SK-N-SH (cell line): ENCODE measurements around the gene LRRC43. TPM values are rescaled to one million over a fixed set of nuclear protein-coding genes. Genes with fewer than 3 reads are reported as not detected.

ENCODE experiments used
- CTCF ChIA-PET: fragments of 300-600, 350-600 bp; formaldehyde crosslinking; extraction: SDS; loops from one replicate; lab custom pipeline; 2021; lab: Yijun Ruan, JAX
- POLR2A ChIA-PET: fragments of 350-600 bp; sonication (Branson Sonifier 250); formaldehyde crosslinking; extraction: SDS; loops from one replicate; lab custom pipeline; 2020; ENCODE audit warnings: antibody characterized with exemption, inconsistent platforms; lab: Yijun Ruan, JAX
- DNase-seq: peaks from one replicate; pipeline ENCODE4 v3.0.0; 2012
- H2AFZ ChIP-seq: fragments of 200-600 bp; sonication (generic); 2 replicates; pipeline ENCODE4 v1.8.1; 2016; ENCODE audit warnings: antibody characterized with exemption, mild to moderate bottlenecking, low read depth
- H3F3A ChIP-seq: fragments of 200-600 bp; sonication (generic); replicated peaks from 2 replicates; pipeline ENCODE3; 2016; ENCODE audit warnings: antibody characterized with exemption, mild to moderate bottlenecking; ENCODE audit not compliant: insufficient read depth
- H3K27ac ChIP-seq, 2 experiments: fragments of 200-500 bp in 1 of 2; fragments of 200-600 bp in 1 of 2; sonication (Bioruptor generic) in 1 of 2; sonication (generic), shearing (Covaris generic) in 1 of 2; 2 replicates each; pipeline versions ENCODE4 v1.5.1 to v1.6.1; 2014 to 2016; ENCODE audit warnings: low read depth in 2 of 2, inconsistent platforms in 1 of 2, low read length in 1 of 2, mild to moderate bottlenecking in 1 of 2, mixed read lengths in 1 of 2
- H3K27me3 ChIP-seq: fragments of 200-600 bp; sonication (generic), shearing (Covaris generic); 2 replicates; pipeline ENCODE4 v1.6.1; 2016; ENCODE audit warnings: mixed run types; ENCODE audit not compliant: insufficient read depth
- H3K36me3 ChIP-seq, 2 experiments: fragments of 200-500 bp in 1 of 2; fragments of 200-600 bp in 1 of 2; sonication (Bioruptor generic) in 1 of 2; sonication (generic) in 1 of 2; replicated peaks in 1 of 2; 2 replicates each; pipeline versions ENCODE3 to v1.5.1; 2014 to 2016; ENCODE audit warnings: low read length in 1 of 2, mild to moderate bottlenecking in 1 of 2; ENCODE audit not compliant: insufficient read depth in 2 of 2, control insufficient read depth in 1 of 2
- H3K4me1 ChIP-seq, 2 experiments: fragments of 200-500 bp in 1 of 2; fragments of 200-600 bp in 1 of 2; sonication (Bioruptor generic) in 1 of 2; sonication (generic), shearing (Covaris generic) in 1 of 2; 2 replicates each; pipeline versions ENCODE4 v1.5.1 to v1.6.1; 2014 to 2016; ENCODE audit warnings: low read depth in 1 of 2, low read length in 1 of 2, mixed run types in 1 of 2; ENCODE audit not compliant: insufficient read depth in 2 of 2, control insufficient read depth in 1 of 2
- H3K4me2 ChIP-seq: fragments of 200-600 bp; sonication (generic), shearing (Covaris generic); 2 replicates; pipeline ENCODE4 v1.6.1; 2017; ENCODE audit warnings: mixed run types
- H3K4me3 ChIP-seq, 2 experiments: fragments of 200-500 bp in 1 of 2; fragments of 200-600 bp in 1 of 2; sonication (Bioruptor generic) in 1 of 2; sonication (generic), shearing (Covaris generic) in 1 of 2; 2 replicates each; pipeline versions ENCODE4 v1.5.1 to v1.8.1; 2014 to 2016; ENCODE audit warnings: low read depth in 2 of 2, inconsistent platforms in 1 of 2, low read length in 1 of 2, mild to moderate bottlenecking in 1 of 2, mixed read lengths in 1 of 2, moderate library complexity in 1 of 2
- H3K79me2 ChIP-seq: fragments of 200-600 bp; sonication (generic); 2 replicates; pipeline ENCODE4 v1.8.1; 2017; ENCODE audit warnings: mild to moderate bottlenecking; ENCODE audit not compliant: insufficient read depth
- H3K9ac ChIP-seq: fragments of 200-600 bp; sonication (generic); 2 replicates; pipeline ENCODE4 v1.6.1; 2017; ENCODE audit warnings: mixed run types
- H3K9me2 ChIP-seq: fragments of 200-600 bp; sonication (generic); 2 replicates; pipeline ENCODE4 v1.6.1; 2017; ENCODE audit warnings: mixed run types
- H3K9me3 ChIP-seq: fragments of 200-600 bp; sonication (generic); 2 replicates; pipeline ENCODE4 v1.6.1; 2017; ENCODE audit warnings: mixed run types, mild to moderate bottlenecking, moderate library complexity
- H4K20me1 ChIP-seq: fragments of 200-600 bp; sonication (generic); 2 replicates; pipeline ENCODE4 v1.6.1; 2017; ENCODE audit warnings: mild to moderate bottlenecking, mixed run types; ENCODE audit not compliant: insufficient read depth
- CTCF ChIP-seq: fragments of 200-600 bp; sonication (generic); IDR thresholded peaks from 2 replicates; pipeline ENCODE4 v1.6.1; 2017; ENCODE audit warnings: antibody characterized with exemption, mild to moderate bottlenecking, moderate library complexity
- ELF1 ChIP-seq: IDR thresholded peaks from 2 replicates; pipeline ENCODE4 v1.4.0; 2012
- EP300 ChIP-seq, 2 experiments: IDR thresholded peaks; 2 replicates each; pipeline versions ENCODE4 v1.4.0 to v1.6.1; 2012; ENCODE audit warnings: borderline replicate concordance in 1 of 2, low read depth in 1 of 2, low read length in 1 of 2
- EZH2phosphoT487 ChIP-seq: fragments of 200-600 bp; sonication (generic); IDR thresholded peaks from 2 replicates; pipeline ENCODE4 v1.6.1; 2017; ENCODE audit warnings: low read depth, mixed run types, mild to moderate bottlenecking, antibody characterized with exemption, moderate library complexity, borderline replicate concordance
- GABPA ChIP-seq: IDR thresholded peaks from 2 replicates; pipeline ENCODE4 v1.4.0; 2012; ENCODE audit warnings: low read depth, mild to moderate bottlenecking
- GATA2 ChIP-seq: sonication (generic); formaldehyde crosslinking; IDR thresholded peaks from 2 replicates; pipeline ENCODE4 v1.5.0; 2020; ENCODE audit warnings: mild to moderate bottlenecking, missing genetic modification reagents
- MEF2A ChIP-seq: IDR thresholded peaks from 2 replicates; pipeline ENCODE4 v1.4.0; 2012; ENCODE audit warnings: low read depth, borderline replicate concordance
- MXI1 ChIP-seq: IDR thresholded peaks from 2 replicates; pipeline ENCODE4 v1.6.1; 2012; ENCODE audit warnings: mild to moderate bottlenecking, low read depth, low read length, improper control_type of control experiment
- NRF1 ChIP-seq: IDR thresholded peaks from 2 replicates; pipeline ENCODE4 v1.6.1; 2012; ENCODE audit warnings: low read depth, mild to moderate bottlenecking, low read length
- POLR2AphosphoS5 ChIP-seq: IDR thresholded peaks from 2 replicates; pipeline ENCODE4 v1.6.1; 2012; ENCODE audit warnings: low read depth, low read length
- RCOR1 ChIP-seq: fragments of 150-350 bp; IDR thresholded peaks from 2 replicates; pipeline ENCODE4 v1.6.1; 2017; ENCODE audit warnings: antibody characterized with exemption, low read length
- RFX5 ChIP-seq: IDR thresholded peaks from 2 replicates; pipeline ENCODE4 v1.6.1; 2012; ENCODE audit warnings: mild to moderate bottlenecking, improper control_type of control experiment, low read length
- RXRA ChIP-seq: IDR thresholded peaks from 2 replicates; pipeline ENCODE4 v1.4.0; 2012; ENCODE audit warnings: low read depth, mild to moderate bottlenecking, borderline replicate concordance
- SIN3A ChIP-seq: IDR thresholded peaks from 2 replicates; pipeline ENCODE4 v1.6.1; 2012; ENCODE audit warnings: low read depth, mild to moderate bottlenecking, low read length, moderate library complexity, borderline replicate concordance
- TCF12 ChIP-seq: IDR thresholded peaks from 2 replicates; pipeline ENCODE4 v1.4.0; 2012
- TEAD4 ChIP-seq: IDR thresholded peaks from 2 replicates; pipeline ENCODE4 v1.4.0; 2012; ENCODE audit warnings: mild to moderate bottlenecking, borderline replicate concordance; ENCODE audit not compliant: insufficient read depth
- USF2 ChIP-seq: fragments of 150-350 bp; IDR thresholded peaks from 2 replicates; pipeline ENCODE4 v1.6.1; 2017; ENCODE audit warnings: antibody characterized with exemption, low read length, low read depth, borderline replicate concordance
- ZBTB33 ChIP-seq: IDR thresholded peaks from 2 replicates; pipeline ENCODE4 v1.4.0; 2012; ENCODE audit warnings: low read depth, borderline replicate concordance
- WGBS: methylation state at CpG from one replicate; pipeline ENCODE4 v1.1.6; 2017; ENCODE audit warnings: low lambda C conversion rate; 5-methylcytosine and 5-hydroxymethylcytosine counted together
- polyA plus RNA-seq, 3 experiments: library from polyadenylated mRNA; depleted of rRNA; stranded (reverse); fragments of >200 nt; gene quantifications; 2 replicates each; pipeline ENCODE4 v1.2.3, GENCODE V29; 2012

Gene LRRC43
- polyA plus RNA-seq, 1 of the 3 experiments (the other 2 are of a cell fraction) = 0.94 TPM

GRCh38 chr12:122185079-122185478 lies 2.2 kb downstream of the LRRC43 start:
- DNase-seq = no peak
- H4K20me1 ChIP-seq = no peaks in the 10 kb centered on the region
- H3K4me3 ChIP-seq = no peak overlapping the region
- no peak overlapping the region for H3K27ac ChIP-seq
- no peak overlapping the region for H2AFZ ChIP-seq
- no peaks in the 10 kb centered on the region; a peak in 1 of 4 replicates for H3K4me1 ChIP-seq
- no peaks in the 10 kb centered on the region for H3K9me3 ChIP-seq
- no peaks in the 10 kb centered on the region for H3K27me3 ChIP-seq
- TF ChIP-seq NRF1 = no peak
- TF ChIP-seq RFX5 = no peak
- TF ChIP-seq RXRA = no peak
- TF ChIP-seq MEF2A = no peak
- TF ChIP-seq GABPA = no peak
- TF ChIP-seq CTCF = no peak
- TF ChIP-seq EZH2phosphoT487 = no peak
- TF ChIP-seq ZBTB33 = no peak
- TF ChIP-seq RCOR1 = no peak
- no peak overlapping the region for H3K4me2 ChIP-seq
- ChIA-PET POLR2A (no interaction called here), CTCF (interaction anchor here (1.4 to 2.0 kb wide), 2 partner anchors 61 to 171 kb away, joined by 4 to 5 read pairs; no protein-coding TSS in a partner anchor)
- 88% methylated on average over 7 of the region's 7 CpGs for WGBS
- H3K9me2 ChIP-seq = no peaks in the 10 kb centered on the region
- no peaks in the 10 kb centered on the region for H3K79me2 ChIP-seq
- H3K36me3 ChIP-seq = no peaks in the 10 kb centered on the region
- H3K9ac ChIP-seq = no peak overlapping the region
- H3F3A ChIP-seq = peaks cover 5% of the 10 kb centered on the region

- CTCF ChIA-PET = interaction anchor here (2.0 kb wide), 1 partner anchor 171 kb away, joined by 5 read pairs; no protein-coding TSS in a partner anchor
- no peak for DNase-seq
- Histone ChIP-seq H3K4me1 (no peaks in the 10 kb centered on the region; a peak in 1 of 4 replicates), H3K36me3 (no peaks in the 10 kb centered on the region), H3K79me2 (no peaks in the 10 kb centered on the region), H3K9me2 (no peaks in the 10 kb centered on the region), H3K9ac (no peak overlapping the region), H3F3A (peaks cover under 1% of the 10 kb centered on the region), H2AFZ (no peak overlapping the region), H3K9me3 (no peaks in the 10 kb centered on the region), H3K27me3 (no peaks in the 10 kb centered on the region), H3K4me2 (no peak overlapping the region), H4K20me1 (no peaks in the 10 kb centered on the region), H3K27ac (no peak overlapping the region), H3K4me3 (no peak overlapping the region)
- 95% methylated on average over 10 of the region's 10 CpGs for whole genome bisulfite sequencing
- POLR2A ChIA-PET = no interaction called here
- no peak for TF ChIP-seq MXI1
- TF ChIP-seq TCF12 = no peak
- no peak for TF ChIP-seq RFX5
- no peak for TF ChIP-seq RXRA
- TF ChIP-seq SIN3A = no peak
- no peak for TF ChIP-seq TEAD4
- TF ChIP-seq ELF1 = no peak
- TF ChIP-seq ZBTB33 = no peak
- no peak for TF ChIP-seq GATA2 (CRISPR knock-in tag)
- TF ChIP-seq GABPA = no peak
- no peak for TF ChIP-seq RCOR1
- no peak for TF ChIP-seq EP300 (IDR thresholded peaks at IDR 0.05; ENCODE audit: borderline replicate concordance in 1 of 2, low read depth in 1 of 2, low read length in 1 of 2)
- no peak for TF ChIP-seq USF2
- no peak for TF ChIP-seq POLR2AphosphoS5
Observed at GRCh38 chr12:122185494-122186082, 2.7 kb downstream of the LRRC43 start.
